IMR-90 (cell line): Measurements from ENCODE around the gene VTCN1. TPM values are rescaled to one million over a fixed set of nuclear protein-coding genes. Genes with fewer than 3 reads are reported as not detected.

Experiments used
- ATAC-seq: fragments of 200-7000 bp; cut with Tn5 transposase; 2 replicates; pipeline ENCODE4 v1.9.1; 2020; ENCODE audit warnings: low read depth, mild to moderate bottlenecking, moderate library complexity
- BruUV-seq: library from RNA; stranded (reverse); fragments of 400-500 nt; replicated peaks from 2 replicates; lab custom pipeline; 2021; lab: Mats Ljungman, UMichigan
- CTCF ChIA-PET: fragments of 300-600 bp; formaldehyde crosslinking; extraction: SDS; loops from one replicate; lab custom pipeline; 2021; ENCODE audit warnings: antibody characterized with exemption; lab: Yijun Ruan, JAX
- POLR2A ChIA-PET: fragments of 300-600 bp; sonication (Branson Sonifier 250); formaldehyde crosslinking; loops from one replicate; lab custom pipeline; 2022; ENCODE audit warnings: antibody characterized with exemption; ENCODE audit not compliant: unreplicated experiment; lab: Charles Lee
- DNase-seq: peaks from one replicate; pipeline ENCODE4 v3.0.0; 2013
- H2AFZ ChIP-seq: replicated peaks from 2 replicates; pipeline ENCODE3; 2013; ENCODE audit warnings: low read length, mild to moderate bottlenecking; ENCODE audit not compliant: poor library complexity
- H2AK5ac ChIP-seq: 2 replicates; pipeline ENCODE4 v1.6.1; 2013; ENCODE audit warnings: low read depth, low read length, inconsistent platforms
- H2AK9ac ChIP-seq: replicated peaks from 2 replicates; pipeline ENCODE3; 2013; ENCODE audit warnings: mild to moderate bottlenecking, low read depth, low read length, moderate library complexity; ENCODE audit not compliant: poor library complexity
- H2BK120ac ChIP-seq: 2 replicates; pipeline ENCODE4 v1.6.1; 2013; ENCODE audit warnings: low read depth, low read length, inconsistent platforms
- H2BK15ac ChIP-seq: 3 replicates; pipeline ENCODE4 v1.6.1; 2013; ENCODE audit warnings: low read depth, low read length, inconsistent platforms
- H2BK20ac ChIP-seq: 2 replicates; pipeline ENCODE4 v1.6.1; 2013; ENCODE audit warnings: low read depth, mild to moderate bottlenecking, inconsistent platforms, low read length, moderate library complexity
- H2BK5ac ChIP-seq: 2 replicates; pipeline ENCODE4 v1.6.1; 2013; ENCODE audit warnings: mild to moderate bottlenecking, low read depth, low read length, inconsistent platforms; ENCODE audit not compliant: poor library complexity, severe bottlenecking
- H3K14ac ChIP-seq: replicated peaks from 2 replicates; pipeline ENCODE4 v1.6.1; 2013; ENCODE audit warnings: low read depth, low read length, inconsistent platforms
- H3K18ac ChIP-seq: 2 replicates; pipeline ENCODE4 v1.6.1; 2013; ENCODE audit warnings: low read depth, low read length, control low read depth
- H3K23ac ChIP-seq: 2 replicates; pipeline ENCODE4 v1.6.1; 2013; ENCODE audit warnings: low read depth, low read length, inconsistent platforms
- H3K27ac ChIP-seq: 2 replicates; pipeline ENCODE4 v1.5.1; 2013; ENCODE audit warnings: mild to moderate bottlenecking, control low read depth, low read length; ENCODE audit not compliant: insufficient read depth
- H3K27me3 ChIP-seq: 2 replicates; pipeline ENCODE4 v1.6.1; 2013; ENCODE audit warnings: low read length; ENCODE audit not compliant: control insufficient read depth, insufficient read depth
- H3K36me3 ChIP-seq: 2 replicates; pipeline ENCODE4 v1.6.1; 2013; ENCODE audit warnings: low read length, mixed read lengths; ENCODE audit not compliant: control insufficient read depth, insufficient read depth
- H3K4ac ChIP-seq: 2 replicates; pipeline ENCODE4 v1.6.1; 2013; ENCODE audit warnings: low read depth, low read length, inconsistent platforms
- H3K4me1 ChIP-seq: 2 replicates; pipeline ENCODE4 v1.6.1; 2013; ENCODE audit warnings: low read length, mixed read lengths; ENCODE audit not compliant: control insufficient read depth, insufficient read depth
- H3K4me2 ChIP-seq: 2 replicates; pipeline ENCODE4 v1.6.1; 2013; ENCODE audit warnings: low read depth, mild to moderate bottlenecking, control low read depth, low read length, moderate library complexity
- H3K4me3 ChIP-seq: 2 replicates; pipeline ENCODE4 v1.5.1; 2013; ENCODE audit warnings: low read depth, mild to moderate bottlenecking, control low read depth, low read length, moderate library complexity; ENCODE audit not compliant: insufficient read depth
- H3K56ac ChIP-seq: 2 replicates; pipeline ENCODE4 v1.6.1; 2013; ENCODE audit warnings: low read length, inconsistent platforms; ENCODE audit not compliant: insufficient read depth; ENCODE audit errors: extremely low read depth
- H3K79me1 ChIP-seq, 2 experiments: 2 replicates each; pipeline ENCODE4 v1.6.1; 2013; ENCODE audit warnings: low read length in 2 of 2, inconsistent platforms in 1 of 2, low read depth in 1 of 2
- H3K9ac ChIP-seq: 2 replicates; pipeline ENCODE4 v1.6.1; 2013; ENCODE audit warnings: low read depth, low read length, control low read depth
- H3K9me1 ChIP-seq: 2 replicates; pipeline ENCODE4 v1.6.1; 2013; ENCODE audit warnings: low read length, inconsistent platforms; ENCODE audit not compliant: insufficient read depth
- H3K9me3 ChIP-seq: 2 replicates; pipeline ENCODE4 v1.6.1; 2013; ENCODE audit warnings: low read length; ENCODE audit not compliant: control insufficient read depth, insufficient read depth
- H4K20me1 ChIP-seq: 2 replicates; pipeline ENCODE4 v1.6.1; 2013; ENCODE audit warnings: low read length, inconsistent platforms; ENCODE audit not compliant: insufficient read depth
- H4K5ac ChIP-seq: 2 replicates; pipeline ENCODE4 v1.6.1; 2013; ENCODE audit warnings: mild to moderate bottlenecking, low read depth, low read length, control low read depth
- H4K8ac ChIP-seq, 2 experiments: 2 replicates each; pipeline ENCODE4 v1.6.1; 2013; ENCODE audit warnings: low read depth in 2 of 2, low read length in 2 of 2, control low read depth in 1 of 2, inconsistent platforms in 1 of 2
- H4K91ac ChIP-seq: 2 replicates; pipeline ENCODE4 v1.6.1; 2013; ENCODE audit warnings: low read depth, low read length, inconsistent platforms; ENCODE audit not compliant: insufficient read depth
- BHLHE40 ChIP-seq: fragments of 150-350 bp; IDR thresholded peaks from 2 replicates; pipeline ENCODE4 v1.6.1; 2016; ENCODE audit warnings: mild to moderate bottlenecking, low read depth, low read length
- CEBPB ChIP-seq: IDR thresholded peaks from 2 replicates; pipeline ENCODE4 v1.6.1; 2012; ENCODE audit warnings: low read depth, low read length, improper control_type of control experiment
- CHD1 ChIP-seq: IDR thresholded peaks from 2 replicates; pipeline ENCODE4 v1.6.1; 2012; ENCODE audit warnings: low read depth, low read length, improper control_type of control experiment
- FOS ChIP-seq: fragments of 150-350 bp; IDR thresholded peaks from 2 replicates; pipeline ENCODE4 v1.6.1; 2016; ENCODE audit warnings: low read depth, low read length
- MAFK ChIP-seq: IDR thresholded peaks from 2 replicates; pipeline ENCODE4 v1.6.1; 2012; ENCODE audit warnings: low read depth, low read length, improper control_type of control experiment
- MAZ ChIP-seq: IDR thresholded peaks from 2 replicates; pipeline ENCODE4 v1.6.1; 2012; ENCODE audit warnings: low read depth, mild to moderate bottlenecking, low read length, improper control_type of control experiment, moderate library complexity, borderline replicate concordance
- MXI1 ChIP-seq: IDR thresholded peaks from 2 replicates; pipeline ENCODE4 v1.6.1; 2012; ENCODE audit warnings: low read depth, mild to moderate bottlenecking, low read length, moderate library complexity, borderline replicate concordance
- NFE2L2 ChIP-seq: fragments of 150-350 bp; IDR thresholded peaks from 2 replicates; pipeline ENCODE4 v1.6.1; 2016; ENCODE audit warnings: low read depth, mild to moderate bottlenecking, low read length
- POLR2A ChIP-seq: IDR thresholded peaks from 2 replicates; pipeline ENCODE4 v1.6.1; 2012; ENCODE audit warnings: mild to moderate bottlenecking, low read depth, low read length
- RAD21 ChIP-seq: IDR thresholded peaks from 2 replicates; pipeline ENCODE4 v1.6.1; 2012; ENCODE audit warnings: low read length, improper control_type of control experiment
- RCOR1 ChIP-seq: IDR thresholded peaks from 2 replicates; pipeline ENCODE4 v1.6.1; 2012; ENCODE audit warnings: mild to moderate bottlenecking, low read length, improper control_type of control experiment; ENCODE audit not compliant: insufficient replicate concordance
- RFX5 ChIP-seq: IDR thresholded peaks from 2 replicates; pipeline ENCODE4 v1.8.0; 2012; ENCODE audit warnings: low read depth, mild to moderate bottlenecking, low read length, moderate library complexity
- SMC3 ChIP-seq: fragments of 150-350 bp; IDR thresholded peaks from 2 replicates; pipeline ENCODE4 v1.6.1; 2016; ENCODE audit warnings: low read depth, mild to moderate bottlenecking, antibody characterized with exemption, low read length, moderate library complexity
- WGBS, 2 experiments: methylation state at CpG; one replicate each; pipeline versions ENCODE4 v1.1.5 to v1.1.7; 2013; ENCODE audit warnings: missing lambda C conversion rate in 2 of 2; ENCODE audit not compliant: insufficient read length in 1 of 2; ENCODE audit errors: extremely low coverage in 2 of 2; 5-methylcytosine and 5-hydroxymethylcytosine counted together
- dilution Hi-C: fragments of 300-500 bp; cut with HindIII; formaldehyde crosslinking; loops from one replicate; pipeline ENCODE4 v1.14.3; 2018; ENCODE audit warnings: low sequenced_read_pairs; ENCODE audit not compliant: unreplicated experiment
- in situ Hi-C: fragments of 300-500 bp; cut with MboI; formaldehyde crosslinking; loops from 3 replicates; pipeline ENCODE4 v1.14.3; 2019; ENCODE audit warnings: low sequenced_read_pairs, inconsistent platforms, mixed read lengths
- intact Hi-C: fragments of 100-400 bp; cut with micrococcal nuclease; formaldehyde crosslinking; loops from 2 replicates; pipeline ENCODE4 v1.10.0; 2022
- polyA plus RNA-seq, 3 experiments: library from polyadenylated mRNA; depleted of rRNA; stranded (reverse); fragments of >200 nt; gene quantifications; 2 replicates each; pipeline ENCODE4 v1.2.3, GENCODE V29; 2012; ENCODE audit warnings: low replicate concordance in 1 of 3
- total RNA-seq: library from RNA; depleted of rRNA; stranded (reverse); fragments of >200 nt; gene quantifications from 2 replicates; pipeline ENCODE4 v1.2.3, GENCODE V29; 2012
- TF ChIP-seq, protein P1 (sequence below): fragments of 150-350 bp; IDR thresholded peaks from 2 replicates; pipeline ENCODE4 v1.6.1; 2017; ENCODE audit warnings: mild to moderate bottlenecking, antibody characterized with exemption, low read length, low read depth
- TF ChIP-seq, protein P2 (sequence below): conservative IDR thresholded peaks from 2 replicates; pipeline ENCODE4 v1.5.1; 2012; ENCODE audit warnings: mild to moderate bottlenecking, low read depth, low read length, improper control_type of control experiment
- TF ChIP-seq, protein P3 (sequence below): fragments of 150-350 bp; IDR thresholded peaks from 2 replicates; pipeline ENCODE4 v1.6.1; 2016; ENCODE audit warnings: low read depth, mild to moderate bottlenecking, low read length, moderate library complexity, borderline replicate concordance

VTCN1 gene
- total and polyA plus RNA-seq, 2 of the 4 experiments (the other 2 are of a cell fraction), result not detected

DNA sequence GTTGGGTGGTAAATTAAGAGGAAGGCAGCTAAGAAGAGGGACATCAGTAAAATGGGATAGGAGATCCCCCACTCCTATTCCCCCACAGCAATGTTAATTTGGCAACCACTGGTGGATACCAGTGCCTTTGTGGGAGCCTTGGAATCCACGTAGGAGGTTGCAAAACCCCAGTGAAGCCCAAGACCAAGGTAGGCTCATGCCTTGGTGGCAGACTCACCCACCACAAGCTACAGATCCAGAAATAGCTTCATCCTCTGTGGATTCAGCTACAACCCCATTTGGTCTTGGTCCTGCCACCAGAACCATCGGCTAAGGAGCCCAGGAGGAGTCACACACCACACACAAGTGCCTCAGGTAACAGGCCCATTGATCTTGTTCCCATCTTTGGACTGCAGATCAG, 21.0 kb downstream of the VTCN1 start:
- no peak overlapping the region for H2AK9ac ChIP-seq
- no peak overlapping the region for H3K56ac ChIP-seq
- no peak overlapping the region for H3K27ac ChIP-seq
- H3K36me3 ChIP-seq, result no peaks in the 10 kb centered on the region
- H2BK20ac ChIP-seq, result no peak overlapping the region
- no peaks in the 10 kb centered on the region for H3K79me1 ChIP-seq
- no peak for DNase-seq
- no peak overlapping the region for H3K9ac ChIP-seq
- no peak overlapping the region for H3K23ac ChIP-seq
- no peak overlapping the region for H2BK120ac ChIP-seq
- BruUV-seq, result no TSS peak
- no peaks in the 10 kb centered on the region for H3K9me3 ChIP-seq
- H3K9me1 ChIP-seq, result 0 out of 2 replicates have a peak, but pooled peaks cover 3% of the 10 kb centered on the region
- WGBS, 2 experiments, result no CpG with 5 or more reads among the region's 2 CpGs
- no peak overlapping the region for H3K18ac ChIP-seq
- no peaks in the 10 kb centered on the region; the same call in 1 of the 2 replicates for H3K27me3 ChIP-seq
- no peak overlapping the region for H4K91ac ChIP-seq
- no peak for ATAC-seq
- H3K4ac ChIP-seq, result no peak overlapping the region
- H3K4me2 ChIP-seq, result no peak overlapping the region
- in situ Hi-C loops, result no loop called here
- no peaks in the 10 kb centered on the region for H4K20me1 ChIP-seq
- peaks cover 5% of the 10 kb centered on the region for H3K4me1 ChIP-seq
- TF ChIP-seq BHLHE40 (no peak), SMC3 (no peak), MAFK (no peak), RFX5 (no peak), POLR2A (no peak), FOS (no peak), CHD1 (no peak), RCOR1 (no peak), MAZ (no peak), MXI1 (no peak), CEBPB (no peak), NFE2L2 (no peak), RAD21 (no peak)
- TF ChIP-seq, protein P1, sequence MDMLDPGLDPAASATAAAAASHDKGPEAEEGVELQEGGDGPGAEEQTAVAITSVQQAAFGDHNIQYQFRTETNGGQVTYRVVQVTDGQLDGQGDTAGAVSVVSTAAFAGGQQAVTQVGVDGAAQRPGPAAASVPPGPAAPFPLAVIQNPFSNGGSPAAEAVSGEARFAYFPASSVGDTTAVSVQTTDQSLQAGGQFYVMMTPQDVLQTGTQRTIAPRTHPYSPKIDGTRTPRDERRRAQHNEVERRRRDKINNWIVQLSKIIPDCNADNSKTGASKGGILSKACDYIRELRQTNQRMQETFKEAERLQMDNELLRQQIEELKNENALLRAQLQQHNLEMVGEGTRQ, result no peak
- TF ChIP-seq, protein P2, sequence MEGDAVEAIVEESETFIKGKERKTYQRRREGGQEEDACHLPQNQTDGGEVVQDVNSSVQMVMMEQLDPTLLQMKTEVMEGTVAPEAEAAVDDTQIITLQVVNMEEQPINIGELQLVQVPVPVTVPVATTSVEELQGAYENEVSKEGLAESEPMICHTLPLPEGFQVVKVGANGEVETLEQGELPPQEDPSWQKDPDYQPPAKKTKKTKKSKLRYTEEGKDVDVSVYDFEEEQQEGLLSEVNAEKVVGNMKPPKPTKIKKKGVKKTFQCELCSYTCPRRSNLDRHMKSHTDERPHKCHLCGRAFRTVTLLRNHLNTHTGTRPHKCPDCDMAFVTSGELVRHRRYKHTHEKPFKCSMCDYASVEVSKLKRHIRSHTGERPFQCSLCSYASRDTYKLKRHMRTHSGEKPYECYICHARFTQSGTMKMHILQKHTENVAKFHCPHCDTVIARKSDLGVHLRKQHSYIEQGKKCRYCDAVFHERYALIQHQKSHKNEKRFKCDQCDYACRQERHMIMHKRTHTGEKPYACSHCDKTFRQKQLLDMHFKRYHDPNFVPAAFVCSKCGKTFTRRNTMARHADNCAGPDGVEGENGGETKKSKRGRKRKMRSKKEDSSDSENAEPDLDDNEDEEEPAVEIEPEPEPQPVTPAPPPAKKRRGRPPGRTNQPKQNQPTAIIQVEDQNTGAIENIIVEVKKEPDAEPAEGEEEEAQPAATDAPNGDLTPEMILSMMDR, result no peak
- TF ChIP-seq, protein P3, sequence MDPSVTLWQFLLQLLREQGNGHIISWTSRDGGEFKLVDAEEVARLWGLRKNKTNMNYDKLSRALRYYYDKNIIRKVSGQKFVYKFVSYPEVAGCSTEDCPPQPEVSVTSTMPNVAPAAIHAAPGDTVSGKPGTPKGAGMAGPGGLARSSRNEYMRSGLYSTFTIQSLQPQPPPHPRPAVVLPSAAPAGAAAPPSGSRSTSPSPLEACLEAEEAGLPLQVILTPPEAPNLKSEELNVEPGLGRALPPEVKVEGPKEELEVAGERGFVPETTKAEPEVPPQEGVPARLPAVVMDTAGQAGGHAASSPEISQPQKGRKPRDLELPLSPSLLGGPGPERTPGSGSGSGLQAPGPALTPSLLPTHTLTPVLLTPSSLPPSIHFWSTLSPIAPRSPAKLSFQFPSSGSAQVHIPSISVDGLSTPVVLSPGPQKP, result no peak
- no peak overlapping the region for H4K8ac ChIP-seq
- dilution Hi-C loops, result no loop called here
- H4K5ac ChIP-seq, result no peak overlapping the region
- intact Hi-C loops, result no loop called here
- ChIA-PET CTCF (no interaction called here), POLR2A (no interaction called here)
- H3K14ac ChIP-seq, result no peak overlapping the region; the same call in 1 of the 2 replicates
- no peak overlapping the region for H2AFZ ChIP-seq
- H2BK5ac ChIP-seq, result no peak overlapping the region
- no peak overlapping the region for H2AK5ac ChIP-seq
- no peak overlapping the region for H3K4me3 ChIP-seq
- H2BK15ac ChIP-seq, result no peak overlapping the region
